T47D (cell line): ENCODE measurements around the gene SNRNP48.

Source experiments
- DNase-seq, 2 experiments: peaks; one replicate each; pipeline versions ENCODE4 v3.0.0 to v3.0.0-alpha.2; 2011 to 2012; ENCODE audit warnings: low read depth in 1 of 2, low spot score in 1 of 2
- JUND ChIP-seq: IDR thresholded peaks from 2 replicates; pipeline ENCODE4 v1.6.1; 2012; ENCODE audit warnings: low read depth
- in situ Hi-C: cut with HindIII; loops from 2 replicates; pipeline ENCODE4 v1.10.0; 2016; ENCODE audit warnings: low sequenced_read_pairs, low pct_unique_long_range_greater_than_20kb

Gene SNRNP48

DNA sequence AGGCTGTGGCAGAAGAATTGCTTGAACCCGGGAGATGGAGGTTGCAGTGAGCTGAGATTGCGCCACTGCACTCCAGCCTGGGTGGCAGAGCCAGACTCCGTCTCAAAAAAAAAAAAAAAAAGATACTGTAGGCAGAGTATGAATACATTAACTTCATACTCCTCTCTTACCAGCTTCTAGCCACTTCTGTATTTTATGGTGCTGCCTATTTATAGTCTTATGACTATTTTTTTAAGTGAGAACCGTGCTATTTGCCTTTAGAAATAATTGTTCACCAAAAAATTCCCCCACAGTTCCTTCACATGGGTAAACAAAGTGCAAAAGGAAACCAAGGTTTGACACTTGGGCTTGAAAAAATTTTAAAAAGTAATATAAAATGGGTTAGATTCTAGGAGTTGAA is 1.5 kb upstream of the SNRNP48 start:
- in situ Hi-C loops: no loop called here
- no peak for DNase-seq
- TF ChIP-seq JUND: no peak

DNA sequence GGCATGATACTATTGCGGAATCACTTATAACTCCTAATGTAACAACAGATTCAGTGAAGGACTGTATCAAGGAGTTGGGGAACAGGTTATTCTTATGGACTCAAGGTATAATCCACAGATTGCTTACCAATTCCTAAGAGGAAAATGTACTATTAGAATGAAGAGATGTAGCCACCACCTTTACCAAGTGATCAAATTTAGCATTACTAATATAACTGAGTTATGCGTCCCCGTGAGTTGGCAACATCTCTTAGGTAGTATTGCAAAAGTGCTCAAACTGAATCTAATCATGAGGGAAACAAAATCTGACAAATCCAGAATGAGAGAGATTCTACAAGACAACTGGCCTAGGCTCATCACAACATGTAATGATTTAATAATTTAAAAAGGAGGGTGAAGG is 777 bp upstream of the SNRNP48 start:
- DNase-seq: no peak
- in situ Hi-C loops: no loop called here
- no peak for TF ChIP-seq JUND

DNA sequence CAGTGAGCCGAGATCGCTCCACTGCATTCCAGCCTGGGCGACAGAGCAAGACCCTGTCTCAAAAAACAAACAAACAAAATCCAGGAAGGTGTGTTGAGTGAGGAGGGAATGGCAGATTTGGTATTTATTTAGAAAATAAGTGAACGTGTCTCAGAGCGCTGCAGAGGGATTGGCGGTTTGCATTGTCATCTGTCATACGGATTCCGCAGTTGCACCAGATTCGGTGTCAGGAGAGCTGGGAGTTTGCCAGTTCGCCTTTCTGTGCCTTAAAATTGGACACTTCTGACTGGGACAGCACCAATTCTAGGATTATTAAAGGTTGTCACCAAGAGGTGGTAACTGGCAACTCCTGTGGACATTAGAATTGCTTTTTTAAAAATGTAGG is 912 bp downstream of the SNRNP48 start:
- TF ChIP-seq JUND: no peak
- DNase-seq: peak; percentile 20 to 49
- in situ Hi-C loops: no loop called here

DNA sequence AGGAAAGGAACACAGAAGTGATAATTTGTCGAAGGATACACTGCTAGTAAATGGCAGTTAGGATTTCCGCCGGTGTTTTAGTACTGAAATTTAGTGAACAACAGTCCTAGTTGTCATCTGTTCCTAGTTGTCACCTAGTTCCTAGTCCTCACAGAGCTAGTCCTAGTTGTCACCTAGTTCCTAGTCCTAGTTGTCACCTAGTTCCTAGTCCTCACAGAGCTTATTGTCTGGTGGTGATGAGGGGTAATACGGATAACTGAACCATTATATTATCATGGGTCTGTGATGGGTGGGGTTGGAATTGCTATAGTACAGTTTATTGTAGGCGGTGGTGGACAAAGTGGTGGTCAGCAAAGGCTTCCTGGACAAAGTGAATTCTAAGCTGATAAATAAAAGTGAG is 1.8 kb downstream of the SNRNP48 start:
- in situ Hi-C loops: no loop called here
- no peak for DNase-seq
- TF ChIP-seq JUND: no peak

DNA sequence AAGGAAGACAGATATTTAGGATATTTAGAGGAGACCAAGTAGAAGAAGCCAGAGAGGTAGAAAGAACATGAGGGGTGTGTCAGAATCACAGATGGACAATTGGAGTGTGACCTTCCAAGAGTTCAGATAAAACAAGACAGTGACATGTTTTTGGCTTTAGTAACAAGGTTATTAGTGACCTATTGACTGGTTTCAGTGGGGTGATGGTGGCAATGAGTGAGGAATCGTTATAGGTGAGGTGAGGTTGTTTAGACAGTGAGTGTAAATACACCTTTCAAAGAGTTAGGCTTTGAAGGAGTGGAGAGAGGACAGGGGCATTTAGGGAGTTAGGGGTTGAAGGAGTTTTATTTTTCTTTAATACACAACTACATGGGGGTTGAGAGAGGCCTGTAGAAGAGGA is 3.2 kb downstream of the SNRNP48 start:
- no peak for TF ChIP-seq JUND
- no peak for DNase-seq
- in situ Hi-C loops: no loop called here

DNA sequence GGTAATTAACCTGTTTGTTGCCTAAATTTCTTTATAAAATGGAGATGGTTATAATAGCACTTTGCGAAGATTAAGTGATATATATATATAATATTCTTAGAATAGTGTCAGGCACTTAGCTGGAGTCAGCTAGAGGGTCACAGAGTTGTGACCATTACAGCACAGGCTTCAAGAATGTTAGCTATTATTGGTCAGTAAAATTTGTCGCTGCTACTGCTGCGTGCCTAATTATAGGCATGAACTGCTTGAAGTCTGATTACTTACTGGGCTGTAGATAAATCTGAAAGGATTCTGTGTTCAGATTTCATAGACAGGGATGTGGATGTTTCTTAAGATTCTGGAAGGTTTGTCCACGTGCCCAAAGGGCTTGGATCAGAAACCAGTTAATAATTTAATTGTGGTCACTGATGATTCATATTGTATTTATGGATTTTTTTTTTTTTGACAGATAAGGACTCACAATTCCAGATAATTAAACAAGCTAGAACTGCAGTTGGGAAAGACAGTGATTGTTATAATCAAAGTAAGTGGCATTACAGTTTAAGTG is 4.7 kb downstream of the SNRNP48 start:
- TF ChIP-seq JUND: no peak
- in situ Hi-C loops: no loop called here

DNA sequence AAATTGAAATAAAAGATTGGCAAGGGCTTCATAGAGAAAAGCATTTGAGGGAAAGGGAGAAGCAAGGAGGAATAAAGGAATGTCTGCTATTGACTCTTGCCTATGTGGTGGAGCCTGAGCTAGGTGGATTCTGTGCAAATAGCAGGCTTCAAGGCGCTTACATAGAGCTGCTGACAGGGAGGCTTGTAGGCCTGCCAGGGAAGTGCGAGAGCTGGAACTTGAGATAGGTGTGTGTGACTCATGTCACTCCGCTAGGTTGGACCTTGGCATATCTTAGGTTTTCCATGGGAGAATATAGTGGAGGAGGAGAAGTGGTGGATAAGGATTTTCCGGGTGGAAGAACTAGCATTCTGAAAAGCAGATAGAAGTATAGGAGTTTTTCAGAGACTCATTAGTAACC is 14.0 kb downstream of the SNRNP48 start:
- in situ Hi-C loops: no loop called here
- TF ChIP-seq JUND: no peak
- no peak for DNase-seq

More for the DNA sequence above, 4.7 kb downstream of the SNRNP48 start:
- no peak for DNase-seq

DNA sequence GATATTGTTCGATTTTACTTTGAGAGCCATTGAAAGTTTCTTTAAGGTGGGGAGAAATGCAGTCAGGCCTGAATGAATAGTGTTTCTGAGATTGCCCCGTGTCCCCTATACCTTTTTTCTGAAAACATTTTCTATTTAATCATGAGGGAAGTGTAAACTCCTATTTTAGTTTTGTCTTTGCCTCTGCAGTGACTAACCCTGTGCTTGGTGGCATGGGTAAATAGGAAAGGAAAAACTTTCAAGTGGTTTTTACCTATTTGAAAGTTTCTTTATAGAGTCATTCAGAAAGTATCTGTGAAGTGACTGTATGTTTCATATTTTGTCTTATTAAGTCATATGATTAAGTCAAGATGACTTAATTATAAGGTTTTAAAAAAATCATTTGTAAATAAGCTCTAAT is 14.5 kb downstream of the SNRNP48 start:
- in situ Hi-C loops: no loop called here
- no peak for TF ChIP-seq JUND
- no peak for DNase-seq

DNA sequence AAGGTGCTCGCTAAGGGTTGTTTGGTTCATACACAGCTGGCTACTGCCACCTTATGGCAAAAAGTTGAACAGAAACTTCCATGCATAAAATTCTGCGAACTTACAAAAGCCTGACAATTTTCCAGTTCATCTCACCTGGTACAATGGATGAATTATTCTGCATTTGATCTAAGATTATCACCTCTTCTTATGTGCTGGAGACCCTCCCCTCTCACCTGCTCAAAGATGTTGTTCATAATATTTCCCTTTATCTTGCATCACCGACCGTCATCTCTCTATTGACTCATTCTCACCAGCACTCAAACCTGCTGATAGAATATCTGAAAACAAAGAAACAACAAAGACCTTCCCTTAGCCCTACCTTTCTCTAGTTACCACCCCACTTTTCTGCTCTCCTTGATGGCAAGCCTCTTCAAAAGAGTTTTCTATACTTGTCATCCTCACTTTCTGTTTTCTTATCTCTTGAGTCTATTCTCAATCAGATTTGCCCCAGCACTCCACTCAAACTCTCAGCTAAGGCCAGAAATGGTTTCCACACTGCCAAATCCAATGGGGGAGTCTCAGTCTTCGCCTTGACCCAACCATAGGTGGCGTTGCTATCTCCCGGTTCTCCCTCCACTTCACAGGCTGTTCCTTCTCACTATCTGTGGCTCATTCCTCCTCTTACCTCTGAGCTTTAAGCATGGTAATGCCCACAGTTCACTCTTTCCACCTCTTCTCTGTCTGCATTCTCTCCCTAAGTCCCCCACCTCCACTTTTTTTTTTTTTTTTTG is 25.8 kb downstream of the SNRNP48 start:
- no peak for TF ChIP-seq JUND
- in situ Hi-C loops: no loop called here
- DNase-seq: peak; percentile 16 to 79

DNA sequence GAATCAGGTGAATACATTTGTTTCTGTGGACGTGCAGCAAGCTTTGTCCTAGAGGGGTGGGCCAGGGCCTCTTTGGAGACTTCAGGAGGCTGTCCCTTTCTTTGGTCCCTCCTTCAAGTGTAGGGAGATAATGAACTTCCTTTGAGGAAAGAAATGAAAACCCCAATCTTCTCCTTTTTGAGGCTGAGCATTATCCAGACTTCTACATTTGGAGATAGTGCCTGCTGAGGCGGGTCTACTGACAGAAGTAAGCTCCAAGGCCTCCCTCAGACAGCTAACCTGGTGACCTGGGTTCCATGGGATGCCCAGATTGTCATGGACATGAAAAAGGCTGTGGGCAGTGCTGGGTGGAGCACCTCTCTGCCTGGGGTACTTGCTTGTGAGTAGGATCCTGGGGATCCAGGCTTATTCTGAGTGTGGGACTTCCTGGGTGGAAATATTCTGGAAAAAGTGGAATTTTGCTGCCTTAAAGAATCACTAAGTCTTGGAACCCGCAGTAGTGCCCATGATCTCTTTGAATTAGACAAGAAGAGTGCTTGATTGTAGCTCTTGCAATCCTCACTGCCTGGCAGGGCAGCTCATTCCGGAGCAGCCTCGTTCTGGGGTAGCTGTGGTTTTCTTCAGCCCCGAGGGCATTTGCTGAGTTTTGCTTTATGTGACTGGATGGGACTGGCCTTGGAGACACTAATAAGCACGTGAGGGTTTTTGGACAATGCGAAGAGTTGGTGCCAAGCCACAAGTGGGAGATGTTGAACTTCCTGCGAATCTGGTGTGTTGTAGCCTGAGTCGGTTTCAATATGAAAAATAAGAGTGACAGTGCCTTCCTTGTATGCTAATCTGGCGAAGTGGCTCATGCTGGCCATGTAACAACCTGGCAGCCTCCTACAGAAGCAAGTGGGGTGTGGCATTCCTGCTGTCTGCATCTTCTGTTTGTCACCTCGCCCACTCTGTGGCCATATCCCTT is 28.1 kb downstream of the SNRNP48 start:
- TF ChIP-seq JUND: no peak
- peak; percentile 11 to 83 for DNase-seq
- in situ Hi-C loops: no loop called here

DNA sequence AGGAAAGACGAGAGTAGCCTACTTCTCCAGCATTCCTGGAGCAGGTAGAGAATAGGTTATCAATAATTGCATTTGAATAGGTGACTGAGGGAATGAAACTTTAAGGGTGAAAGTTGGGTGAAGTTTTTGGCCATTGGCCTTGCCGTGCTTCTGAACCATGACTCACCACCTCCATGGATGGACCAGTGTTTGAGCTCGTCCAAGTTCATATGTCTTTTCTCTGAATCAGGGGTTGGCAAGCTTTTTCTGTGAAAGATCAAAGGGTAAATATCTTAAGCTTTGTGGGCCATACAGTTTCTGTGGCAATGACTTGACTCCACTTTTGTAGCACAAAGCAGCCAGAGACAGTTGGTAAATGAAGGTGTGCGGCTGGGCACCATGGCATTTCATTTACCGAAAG is 31.8 kb downstream of the SNRNP48 start:
- in situ Hi-C loops: no loop called here
- TF ChIP-seq JUND: no peak
- no peak for DNase-seq

DNA sequence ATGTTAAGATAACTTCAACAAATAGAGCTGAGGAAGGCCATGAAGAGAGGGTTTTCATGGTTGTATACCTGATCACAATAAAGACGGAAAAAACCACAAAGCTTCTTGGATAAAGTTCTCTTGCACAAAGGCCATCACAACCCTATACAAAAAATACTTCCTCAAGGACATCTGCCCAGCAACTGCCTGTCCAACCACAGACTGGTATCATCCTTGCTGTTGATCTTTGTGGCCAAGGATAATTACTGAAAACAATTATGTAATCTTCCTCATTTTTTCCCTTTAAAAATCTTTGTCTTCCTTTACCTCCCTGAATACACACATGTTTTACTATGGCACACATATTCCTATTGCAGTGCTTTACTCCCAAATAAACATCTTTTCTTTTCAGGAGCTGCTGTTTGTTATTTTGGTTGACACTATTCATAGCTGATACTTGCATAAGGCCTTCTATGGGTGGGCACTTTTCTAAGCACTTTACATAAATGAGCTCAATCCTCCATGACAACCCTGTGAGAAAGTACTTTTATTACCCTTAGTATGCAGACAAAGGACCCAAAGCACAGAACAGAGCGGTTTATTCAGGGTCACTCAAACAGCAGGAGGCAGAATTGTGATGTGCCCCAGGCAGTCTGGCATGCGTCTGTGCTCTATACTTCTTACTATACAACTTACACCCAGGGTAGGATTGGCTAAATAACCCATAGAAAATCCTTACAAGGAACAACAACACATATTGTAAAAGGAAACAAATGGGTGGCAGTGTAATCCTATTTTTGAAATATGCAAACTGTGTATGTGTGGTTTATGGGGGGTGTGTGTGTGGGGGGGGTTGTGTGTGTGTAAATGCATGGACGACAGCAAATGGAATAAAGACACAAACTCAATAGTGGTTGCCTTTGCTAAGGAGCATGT is 35.1 kb downstream of the SNRNP48 start:
- in situ Hi-C loops: no loop called here
- DNase-seq: peak in 1 of 2 experiments; percentile 22
- no peak for TF ChIP-seq JUND
